PC-9 (cell line): Measurements from ENCODE around the gene LCAT. TPM values are rescaled to one million over a fixed set of nuclear protein-coding genes. Genes with fewer than 3 reads are reported as not detected.

Experiments used
- BruUV-seq: library from RNA; stranded (reverse); fragments of 400-500 nt; replicated peaks from 2 replicates; lab custom pipeline; 2021; lab: Mats Ljungman, UMichigan
- CTCF ChIA-PET: fragments of 300-600 bp; sonication (Branson Sonifier 250); formaldehyde crosslinking; loops from one replicate; lab custom pipeline; 2022; ENCODE audit warnings: antibody characterized with exemption; lab: Charles Lee
- POLR2A ChIA-PET: fragments of 300-600 bp; sonication (Branson Sonifier 250); formaldehyde crosslinking; loops from one replicate; lab custom pipeline; 2022; ENCODE audit warnings: antibody characterized with exemption; ENCODE audit not compliant: unreplicated experiment; lab: Charles Lee
- DNase-seq, 2 experiments: peaks; one replicate each; pipeline versions ENCODE4 v3.0.0 to v3.0.0-alpha.2; 2015 to 2022; ENCODE audit warnings: mixed read lengths in 1 of 2
- H2AFZ ChIP-seq: fragments of 200-600 bp; sonication (generic); 2 replicates; pipeline ENCODE4 v1.8.1; 2017; ENCODE audit warnings: antibody characterized with exemption
- H3F3A ChIP-seq: fragments of 200-600 bp; sonication (generic); 2 replicates; pipeline ENCODE4 v1.8.1; 2017; ENCODE audit warnings: antibody characterized with exemption, mild to moderate bottlenecking, low read depth; ENCODE audit not compliant: insufficient read depth
- H3K27ac ChIP-seq: fragments of 200-600 bp; sonication (generic); 2 replicates; pipeline ENCODE4 v1.6.1; 2016; ENCODE audit warnings: mixed run types
- H3K27me3 ChIP-seq: fragments of 200-600 bp; sonication (generic); 2 replicates; pipeline ENCODE4 v1.6.1; 2016; ENCODE audit warnings: low read depth, mixed run types; ENCODE audit not compliant: insufficient read depth
- H3K36me3 ChIP-seq: fragments of 200-600 bp; sonication (generic); 2 replicates; pipeline ENCODE4 v1.6.1; 2016; ENCODE audit warnings: low read depth, mixed run types
- H3K4me1 ChIP-seq: fragments of 200-600 bp; sonication (generic); replicated peaks from 2 replicates; pipeline ENCODE4 v1.6.1; 2016; ENCODE audit warnings: mixed run types; ENCODE audit not compliant: insufficient read depth
- H3K4me2 ChIP-seq: fragments of 200-600 bp; sonication (generic); 2 replicates; pipeline ENCODE4 v1.6.1; 2017; ENCODE audit warnings: mixed run types
- H3K4me3 ChIP-seq: fragments of 200-600 bp; sonication (generic); 2 replicates; pipeline ENCODE4 v1.6.1; 2016; ENCODE audit warnings: mixed run types
- H3K79me2 ChIP-seq: fragments of 200-600 bp; sonication (generic); 2 replicates; pipeline ENCODE4 v1.6.1; 2017; ENCODE audit warnings: low read depth, mixed run types
- H3K9me2 ChIP-seq: fragments of 200-600 bp; sonication (generic); 2 replicates; pipeline ENCODE4 v1.8.1; 2017; ENCODE audit warnings: mild to moderate bottlenecking; ENCODE audit not compliant: insufficient read depth
- H3K9me3 ChIP-seq: fragments of 200-600 bp; sonication (generic); 2 replicates; pipeline ENCODE4 v1.8.1; 2016; ENCODE audit warnings: low read depth; ENCODE audit not compliant: insufficient read depth
- H4K20me1 ChIP-seq: fragments of 200-600 bp; sonication (generic); 2 replicates; pipeline ENCODE4 v1.8.1; 2017; ENCODE audit not compliant: insufficient read depth
- CTCF ChIP-seq: fragments of 200-600 bp; sonication (generic); conservative IDR thresholded peaks from 2 replicates; pipeline ENCODE4 v1.6.1; 2017; ENCODE audit warnings: mixed run types, antibody characterized with exemption, mild to moderate bottlenecking, moderate library complexity
- EZH2 ChIP-seq: fragments of 200-600 bp; sonication (generic); IDR thresholded peaks from 2 replicates; pipeline ENCODE4 v1.8.0; 2017; ENCODE audit warnings: antibody characterized with exemption, low read depth
- intact Hi-C: fragments of 100-400 bp; cut with micrococcal nuclease; formaldehyde crosslinking; loops from one replicate; pipeline ENCODE4 v1.10.0; 2022; ENCODE audit not compliant: unreplicated experiment
- total RNA-seq: library from RNA; stranded (reverse); gene quantifications from 2 replicates; pipeline ENCODE4 v1.2.3, GENCODE V29; 2021

The LCAT gene
- total RNA-seq, 1 experiment from 2014 or later = 11.9 TPM

- no peak for TF ChIP-seq CTCF
- TF ChIP-seq EZH2 = no peak
- Histone ChIP-seq H3K9me3 (no peaks in the 10 kb centered on the region), H3K79me2 (no peaks in the 10 kb centered on the region), H3K9me2 (no peaks in the 10 kb centered on the region), H3F3A (peaks cover 14% of the 10 kb centered on the region), H3K4me3 (no peak overlapping the region), H2AFZ (no peak overlapping the region), H3K27ac (no peak overlapping the region), H3K27me3 (no peaks in the 10 kb centered on the region), H3K4me2 (no peak overlapping the region), H3K36me3 (no peaks in the 10 kb centered on the region), H4K20me1 (peaks cover 14% of the 10 kb centered on the region), H3K4me1 (no peaks in the 10 kb centered on the region)
- ChIA-PET POLR2A (no interaction called here), CTCF (no interaction called here)
- no peak for DNase-seq
- no TSS peak for BruUV-seq
- intact Hi-C loops = loop anchor here (10.0 kb wide), 1 partner anchor 100 kb away; no protein-coding TSS in a partner anchor
These were observed 921 bp upstream of the LCAT start for GRCh38 chr16:67944690-67945391.

DNA sequence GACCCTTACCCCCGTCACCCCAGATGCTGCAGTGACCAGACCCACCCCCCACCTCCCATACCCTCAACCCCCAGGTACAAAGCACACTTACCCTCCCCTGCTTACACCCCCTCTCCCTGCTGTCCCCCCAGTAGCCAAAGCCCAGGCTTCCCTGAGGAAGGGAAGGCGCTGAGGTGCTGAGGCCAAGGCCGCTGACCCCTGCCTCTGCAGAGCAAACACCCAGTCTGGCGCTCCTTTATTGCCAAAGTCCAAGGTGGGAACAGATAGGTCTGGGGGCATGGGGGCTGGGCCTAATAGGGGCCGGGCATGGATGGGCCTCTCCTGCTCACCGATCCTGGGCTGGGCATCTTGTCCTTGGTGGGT, 683 bp downstream of the LCAT start:
- Histone ChIP-seq H3K4me1 (no peaks in the 10 kb centered on the region), H3K9me2 (no peaks in the 10 kb centered on the region), H3K4me3 (no peak overlapping the region), H2AFZ (no peak overlapping the region), H3K27ac (no peak overlapping the region), H3K9me3 (no peaks in the 10 kb centered on the region), H3K27me3 (no peaks in the 10 kb centered on the region), H3F3A (peaks cover 20% of the 10 kb centered on the region), H3K4me2 (no peak overlapping the region), H3K36me3 (no peaks in the 10 kb centered on the region), H4K20me1 (peaks cover 14% of the 10 kb centered on the region), H3K79me2 (no peaks in the 10 kb centered on the region)
- intact Hi-C loops = loop anchor here (10.0 kb wide), 1 partner anchor 102 kb away; no protein-coding TSS in a partner anchor
- ChIA-PET CTCF (no interaction called here), POLR2A (no interaction called here)
- TF ChIP-seq EZH2 = no peak
- no peak for TF ChIP-seq CTCF
- BruUV-seq = no TSS peak
- no peak for DNase-seq

- no peaks in the 10 kb centered on the region for H3K9me2 ChIP-seq
- no peaks in the 10 kb centered on the region for H3K27me3 ChIP-seq
- no peak for DNase-seq
- no peaks in the 10 kb centered on the region for H3K36me3 ChIP-seq
- CTCF ChIA-PET = interaction anchor here (0.5 kb wide), 1 partner anchor 98 kb away, joined by 3 read pairs; no protein-coding TSS in a partner anchor
- no TSS peak for BruUV-seq
- peaks cover 20% of the 10 kb centered on the region for H3F3A ChIP-seq
- no peak for TF ChIP-seq EZH2
- no peak for TF ChIP-seq CTCF
- H3K4me2 ChIP-seq = no peak overlapping the region
- no peak overlapping the region for H3K4me3 ChIP-seq
- POLR2A ChIA-PET = interaction anchor here (0.6 kb wide), 1 partner anchor 222 kb away, joined by 4 read pairs; no protein-coding TSS in a partner anchor
- no peaks in the 10 kb centered on the region for H3K9me3 ChIP-seq
- H3K27ac ChIP-seq = no peak overlapping the region
- peaks cover 14% of the 10 kb centered on the region for H4K20me1 ChIP-seq
- no peak overlapping the region for H2AFZ ChIP-seq
- intact Hi-C loops = loop anchor here (10.0 kb wide), 1 partner anchor 102 kb away; no protein-coding TSS in a partner anchor
- no peaks in the 10 kb centered on the region for H3K4me1 ChIP-seq
- no peaks in the 10 kb centered on the region for H3K79me2 ChIP-seq
These were observed 1.2 kb downstream of the LCAT start for GRCh38 chr16:67942510-67943255.
